Measurements from ENCODE around the gene DIPK1B. TPM values are rescaled to one million over a fixed set of nuclear protein-coding genes. Genes with fewer than 3 reads are reported as not detected.
A peak's percentile ranks its signal among the peaks of the same experiment; 100 is the strongest.

DIPK1B gene
- total and polyA plus RNA-seq, 3 donors from 2014 or later: 23.3 to 36.2 (median 28.7) TPM

DNA sequence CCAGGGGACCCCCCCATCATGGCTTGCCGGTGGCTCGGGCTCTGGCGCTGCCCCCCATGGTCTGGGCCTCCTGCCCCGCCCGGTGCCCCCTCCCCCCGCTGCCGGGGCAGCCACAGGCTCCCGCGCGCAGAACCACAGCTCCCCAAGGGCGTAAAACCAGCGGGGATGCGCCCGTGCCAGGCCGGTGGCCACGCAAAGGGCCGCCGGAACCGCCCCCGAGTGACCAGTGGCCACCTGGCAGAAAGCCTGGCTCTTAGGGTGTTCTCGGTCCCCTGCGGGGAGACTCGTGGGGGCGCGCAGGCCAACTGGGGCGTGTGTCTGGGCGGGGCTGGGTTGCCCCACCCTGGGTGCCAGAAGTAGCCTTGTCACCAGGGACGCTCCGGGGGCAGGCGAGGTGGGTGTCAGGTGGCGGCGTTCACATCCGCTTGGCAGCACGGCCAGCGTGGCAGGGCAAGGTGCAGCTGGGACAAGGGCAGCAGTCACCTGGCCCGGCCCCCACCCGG, 24.6 kb upstream of the DIPK1B start:
- Histone ChIP-seq H3K4me3 (peak overlapping the region; percentile 57 to 87), H3K27ac (peak overlapping the region; percentile 20 to 76), H3K36me3 (ENCODE audit: low read depth, missing control alignments) (no peaks in the 10 kb centered on the region), H3K27me3 (no peaks in the 10 kb centered on the region), H3K4me1 (peaks cover 19% of the 10 kb centered on the region), H3K9me3 (no peaks in the 10 kb centered on the region)
- no peak for DNase-seq
- intact Hi-C loops (cut with DNase I; ENCODE audit: low total_unique reads): no loop called here
- WGBS, 2 donors: 38 to 40% methylated on average over 1 to 26 of the region's 37 CpGs
- TF ChIP-seq, protein P1, sequence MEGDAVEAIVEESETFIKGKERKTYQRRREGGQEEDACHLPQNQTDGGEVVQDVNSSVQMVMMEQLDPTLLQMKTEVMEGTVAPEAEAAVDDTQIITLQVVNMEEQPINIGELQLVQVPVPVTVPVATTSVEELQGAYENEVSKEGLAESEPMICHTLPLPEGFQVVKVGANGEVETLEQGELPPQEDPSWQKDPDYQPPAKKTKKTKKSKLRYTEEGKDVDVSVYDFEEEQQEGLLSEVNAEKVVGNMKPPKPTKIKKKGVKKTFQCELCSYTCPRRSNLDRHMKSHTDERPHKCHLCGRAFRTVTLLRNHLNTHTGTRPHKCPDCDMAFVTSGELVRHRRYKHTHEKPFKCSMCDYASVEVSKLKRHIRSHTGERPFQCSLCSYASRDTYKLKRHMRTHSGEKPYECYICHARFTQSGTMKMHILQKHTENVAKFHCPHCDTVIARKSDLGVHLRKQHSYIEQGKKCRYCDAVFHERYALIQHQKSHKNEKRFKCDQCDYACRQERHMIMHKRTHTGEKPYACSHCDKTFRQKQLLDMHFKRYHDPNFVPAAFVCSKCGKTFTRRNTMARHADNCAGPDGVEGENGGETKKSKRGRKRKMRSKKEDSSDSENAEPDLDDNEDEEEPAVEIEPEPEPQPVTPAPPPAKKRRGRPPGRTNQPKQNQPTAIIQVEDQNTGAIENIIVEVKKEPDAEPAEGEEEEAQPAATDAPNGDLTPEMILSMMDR (IDR thresholded peaks at IDR 0.05): no peak
- no peak for TF ChIP-seq POLR2A (IDR thresholded peaks at IDR 0.05)

DNA sequence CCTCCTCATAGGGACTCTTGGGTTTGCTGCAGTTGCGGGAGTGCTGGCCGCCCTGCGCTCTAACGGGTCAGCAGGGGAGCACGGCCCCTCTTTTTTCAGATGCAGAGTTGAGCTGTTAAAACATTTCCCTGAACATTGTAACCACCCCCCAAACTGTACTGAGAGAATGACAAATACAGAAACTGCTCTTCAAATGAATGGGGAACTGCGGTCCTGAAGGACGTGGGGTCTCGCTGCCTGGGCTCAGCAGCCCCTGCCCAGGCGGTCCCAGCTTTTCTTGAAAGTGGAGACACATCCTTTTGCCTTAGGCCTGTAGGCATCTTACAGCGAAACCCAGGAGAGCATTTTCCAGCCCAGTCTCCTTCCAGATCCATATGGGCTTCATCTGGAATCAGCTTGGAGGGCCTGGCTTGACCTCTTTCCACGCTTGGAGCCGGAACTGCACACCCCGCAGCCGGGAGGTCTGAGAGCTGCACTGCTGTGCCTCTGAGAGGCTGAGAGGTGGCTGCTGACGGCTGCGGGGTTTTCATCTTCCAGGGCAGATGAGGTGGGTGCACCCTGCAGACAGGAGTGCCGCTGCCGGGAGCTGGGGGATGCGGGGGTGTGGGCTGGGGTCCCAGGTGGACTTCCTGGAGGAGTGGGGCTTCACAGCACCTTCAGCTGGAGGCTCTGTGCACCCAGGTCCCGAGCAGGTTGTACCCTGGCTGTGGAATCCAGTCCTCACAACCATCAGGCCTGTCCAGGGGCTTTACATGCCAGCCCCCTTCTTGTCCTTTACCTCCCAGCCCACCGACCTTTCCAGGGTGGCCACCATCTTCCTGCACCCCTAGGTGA, 23.9 kb upstream of the DIPK1B start:
- Histone ChIP-seq H3K36me3 (ENCODE audit: low read depth, missing control alignments) (no peaks in the 10 kb centered on the region), H3K4me3 (no peak overlapping the region), H3K27ac (no peak overlapping the region), H3K4me1 (peaks cover 19% of the 10 kb centered on the region), H3K27me3 (no peaks in the 10 kb centered on the region), H3K9me3 (no peaks in the 10 kb centered on the region)
- intact Hi-C loops (cut with DNase I; ENCODE audit: low total_unique reads): no loop called here
- no peak for DNase-seq
- whole genome bisulfite sequencing, 2 donors: 61 to 77% methylated on average over 7 to 21 of the region's 21 CpGs
- TF ChIP-seq, protein P1 (IDR thresholded peaks at IDR 0.05): no peak
- TF ChIP-seq POLR2A (IDR thresholded peaks at IDR 0.05): no peak

DNA sequence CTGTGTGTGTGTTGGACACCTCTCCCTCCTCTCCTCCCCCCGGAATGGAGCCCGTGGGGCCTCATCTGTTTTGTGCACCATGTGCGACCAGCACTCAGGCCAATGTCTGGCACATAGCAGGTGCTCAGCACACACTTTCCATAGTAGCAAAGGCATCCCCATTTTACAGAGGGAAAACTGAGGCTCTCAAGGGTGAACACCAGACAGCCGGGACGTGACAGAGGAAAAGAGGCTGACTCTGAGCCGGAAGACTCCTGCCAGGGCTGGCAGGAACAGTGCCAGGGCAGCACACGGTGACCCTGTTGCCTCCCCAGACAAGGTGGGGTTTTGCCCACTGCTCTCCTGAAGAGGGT, 23.3 kb upstream of the DIPK1B start:
- Histone ChIP-seq H3K9me3 (no peaks in the 10 kb centered on the region), H3K4me1 (peaks cover 19% of the 10 kb centered on the region), H3K4me3 (no peak overlapping the region), H3K27me3 (no peaks in the 10 kb centered on the region), H3K36me3 (ENCODE audit: low read depth, missing control alignments) (no peaks in the 10 kb centered on the region), H3K27ac (no peak overlapping the region)
- WGBS, 2 donors: 80 to 85% methylated on average over 3 to 7 of the region's 7 CpGs
- intact Hi-C loops (cut with DNase I; ENCODE audit: low total_unique reads): no loop called here
- no peak for TF ChIP-seq POLR2A (IDR thresholded peaks at IDR 0.05)
- TF ChIP-seq, protein P1 (IDR thresholded peaks at IDR 0.05): no peak
- no peak for DNase-seq

DNA sequence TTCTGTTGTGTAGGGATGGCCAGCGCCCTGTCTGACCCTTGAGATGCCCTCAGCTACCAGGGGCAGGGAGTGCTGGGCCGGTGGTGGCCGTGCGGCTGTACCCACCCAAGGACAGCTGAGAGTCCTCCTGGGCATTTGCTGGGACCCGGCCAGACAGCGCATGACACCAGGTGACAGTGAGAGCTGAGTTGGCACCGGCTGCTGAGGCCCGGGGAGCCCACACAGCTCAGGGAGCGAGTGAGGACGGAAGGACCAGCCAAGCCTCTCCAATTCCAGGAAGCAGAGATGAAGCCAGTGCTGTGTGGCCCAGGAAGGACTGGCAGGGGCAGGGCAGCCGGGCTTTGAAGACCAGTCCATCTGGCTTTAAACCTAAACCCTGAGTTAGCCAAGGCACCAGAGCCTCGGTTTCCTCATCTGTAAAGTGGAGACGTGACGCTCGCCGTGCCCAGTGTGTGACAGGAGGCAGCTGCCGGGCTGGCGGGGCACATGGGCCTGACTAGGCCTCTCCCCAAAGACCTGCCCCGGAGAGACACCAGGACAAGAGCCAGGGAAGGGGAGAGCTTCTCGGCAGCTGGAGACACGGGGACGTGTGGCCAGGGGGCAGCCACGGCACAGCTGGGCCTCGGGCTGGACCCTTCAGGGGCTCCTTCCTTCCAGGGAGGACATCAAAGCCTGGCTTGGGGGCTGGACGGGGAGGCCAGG, 22.1 kb upstream of the DIPK1B start:
- Histone ChIP-seq H3K4me1 (peaks cover 19% of the 10 kb centered on the region), H3K36me3 (ENCODE audit: low read depth, missing control alignments) (no peaks in the 10 kb centered on the region), H3K9me3 (no peaks in the 10 kb centered on the region), H3K27me3 (no peaks in the 10 kb centered on the region), H3K27ac (no peak overlapping the region), H3K4me3 (no peak overlapping the region)
- TF ChIP-seq, protein P1 (IDR thresholded peaks at IDR 0.05): no peak
- TF ChIP-seq POLR2A (IDR thresholded peaks at IDR 0.05): no peak
- WGBS, 2 donors: 72 to 78% methylated on average over 21 to 25 of the region's 25 CpGs
- DNase-seq: no peak
- intact Hi-C loops (cut with DNase I; ENCODE audit: low total_unique reads): no loop called here
